Measurements from ENCODE around the gene PPP3R1. TPM values are rescaled to one million over a fixed set of nuclear protein-coding genes. Genes with fewer than 3 reads are reported as not detected.

The PPP3R1 gene
- total and polyA plus RNA-seq, 2 of the 8 experiments (the other 6 are each of a cell fraction or from before 2014, with no cell fraction given): 9.3 to 85.1 TPM

DNA sequence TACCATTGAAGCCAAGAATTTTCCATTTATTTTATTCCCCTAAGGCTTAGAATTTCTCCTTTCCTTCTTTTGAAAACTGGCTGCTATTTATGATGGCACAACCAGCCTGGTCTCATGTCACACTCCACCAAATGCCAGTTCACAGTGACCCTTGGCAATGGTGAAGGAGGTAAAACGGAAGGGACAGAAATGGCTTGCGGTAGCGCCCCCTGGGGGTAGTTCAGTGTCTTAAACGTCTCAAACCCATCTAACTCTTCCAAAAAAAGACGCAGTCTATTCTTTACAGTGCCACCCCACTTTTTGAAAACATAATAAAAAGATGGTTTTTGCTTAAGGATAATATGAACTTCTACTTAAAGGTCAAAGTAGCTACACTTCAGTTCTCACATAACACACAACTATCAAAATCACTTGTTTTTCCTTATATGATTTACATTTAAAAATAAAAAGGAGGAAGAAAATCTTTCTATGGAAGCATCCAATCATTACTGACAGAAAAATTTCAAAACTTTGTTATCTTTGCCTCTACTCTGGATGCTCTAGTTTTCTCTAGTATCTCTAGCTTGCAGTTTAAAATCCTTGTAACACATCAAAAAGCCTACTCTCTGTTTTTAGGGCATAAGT lies 66.7 kb downstream of the PPP3R1 start:
- Histone ChIP-seq H3K23ac (ENCODE audit: insufficient read length) (no peak overlapping the region), H4K5ac (ENCODE audit: insufficient read length, low read depth, low read length) (no peak overlapping the region), H2BK5ac (ENCODE audit: low read depth, low read length) (no peak overlapping the region), H3K4me1 (replicated peaks in 1 of 4; ENCODE audit: control insufficient read depth in 3 of 4, insufficient read depth in 4 of 4, low read length in 3 of 4) (no peaks in the 10 kb centered on the region), H2AK5ac (ENCODE audit: low read depth, low read length) (no peak overlapping the region), H2BK15ac (ENCODE audit: low read length) (no peak overlapping the region), H2BK12ac (ENCODE audit: low read depth, low read length) (no peak overlapping the region), H2AFZ (ENCODE audit: low read length) (no peak overlapping the region), H3K23me2 (ENCODE audit: low read depth, low read length) (no peaks in the 10 kb centered on the region), H3K18ac (ENCODE audit: extremely low read depth, low read length) (no peak overlapping the region), H2BK20ac (ENCODE audit: low read length) (no peak overlapping the region), H3K9me3 (ENCODE audit: insufficient read depth in 2 of 2, low read depth in 1 of 2, low read length in 1 of 2) (no peaks in the 10 kb centered on the region), H3K27me3 (replicated peaks in 1 of 4; ENCODE audit: control insufficient read depth in 3 of 4, extremely low read depth in 1 of 4, insufficient read depth in 3 of 4, low read length in 3 of 4) (no peaks in the 10 kb centered on the region), H3K14ac (ENCODE audit: insufficient read length) (no peak overlapping the region), H3K9ac (replicated peaks in 1 of 4; ENCODE audit: extremely low read depth in 1 of 4, low read depth in 3 of 4, low read length in 3 of 4) (no peak overlapping the region), H3K79me2 (ENCODE audit: control insufficient read depth in 1 of 2, insufficient read depth in 2 of 2, low read length in 2 of 2) (peaks cover 0 to 11% of the 10 kb centered on the region in 2 experiments; a peak in 2 of 4 replicates), H4K91ac (replicated peaks; ENCODE audit: insufficient read length, low read length) (no peak overlapping the region), H3K79me1 (ENCODE audit: low read depth, low read length) (no peaks in the 10 kb centered on the region), H4K20me1 (replicated peaks in 1 of 2; ENCODE audit: control insufficient read depth in 1 of 2, insufficient read depth in 2 of 2, low read length in 2 of 2) (peaks cover 1 to 4% of the 10 kb centered on the region in 2 experiments), H3K4ac (replicated peaks; ENCODE audit: insufficient read length, low read depth, low read length) (no peak overlapping the region), H3K4me3 (ENCODE audit: extremely low read depth in 1 of 4, insufficient read depth in 2 of 4, low read depth in 3 of 4, low read length in 4 of 4) (no peak overlapping the region), H3K4me2 (ENCODE audit: insufficient read depth in 1 of 2, low read depth in 2 of 2, low read length in 2 of 2) (no peak overlapping the region), H3K36me3 (ENCODE audit: control insufficient read depth in 2 of 4, insufficient read depth in 4 of 4, low read length in 3 of 4) (peaks cover 0 to 18% (median 2%) of the 10 kb centered on the region in 4 experiments; a peak in 5 of 8 replicates), H3K56ac (replicated peaks; ENCODE audit: insufficient read length, low read depth, low read length) (no peak overlapping the region), H2BK120ac (replicated peaks; ENCODE audit: low read depth, low read length) (no peak overlapping the region), H3K27ac (ENCODE audit: low read depth, low read length) (no peak overlapping the region), H4K8ac (ENCODE audit: extremely low read depth, insufficient read depth, low read length) (no peak overlapping the region)
- WGBS, 2 experiments (ENCODE audit: extremely low coverage in 1 of 2, insufficient coverage in 1 of 2, insufficient read length in 1 of 2, insufficient replicate concordance in 2 of 2, low coverage in 1 of 2, low lambda C conversion rate in 2 of 2, missing lambda C conversion rate in 1 of 2): 26% methylated on average over 5 of the region's 5 CpGs; no CpG with 5 or more reads in 1 of the 2 experiments
- POLR2A ChIA-PET (ENCODE audit: partially characterized antibody): interaction anchor here (1.3 to 1.7 kb wide), 2 partner anchors 8 to 28 kb away, joined by 5 to 6 read pairs; partner anchors contain the start of gene PNO1
- FAIRE-seq (peak; percentile 72), DNase-seq (ENCODE audit: low read depth in 1 of 2, low spot score in 2 of 2) (peak; percentile 47 to 80)
- CTCF ChIA-PET (ENCODE audit: partially characterized antibody): interaction anchor here (0.6 to 4.2 kb wide), 17 partner anchors 8 to 1389 kb away, joined by 3 to 19 read pairs (median 3); no protein-coding TSS in a partner anchor
- TF ChIP-seq, protein P1, sequence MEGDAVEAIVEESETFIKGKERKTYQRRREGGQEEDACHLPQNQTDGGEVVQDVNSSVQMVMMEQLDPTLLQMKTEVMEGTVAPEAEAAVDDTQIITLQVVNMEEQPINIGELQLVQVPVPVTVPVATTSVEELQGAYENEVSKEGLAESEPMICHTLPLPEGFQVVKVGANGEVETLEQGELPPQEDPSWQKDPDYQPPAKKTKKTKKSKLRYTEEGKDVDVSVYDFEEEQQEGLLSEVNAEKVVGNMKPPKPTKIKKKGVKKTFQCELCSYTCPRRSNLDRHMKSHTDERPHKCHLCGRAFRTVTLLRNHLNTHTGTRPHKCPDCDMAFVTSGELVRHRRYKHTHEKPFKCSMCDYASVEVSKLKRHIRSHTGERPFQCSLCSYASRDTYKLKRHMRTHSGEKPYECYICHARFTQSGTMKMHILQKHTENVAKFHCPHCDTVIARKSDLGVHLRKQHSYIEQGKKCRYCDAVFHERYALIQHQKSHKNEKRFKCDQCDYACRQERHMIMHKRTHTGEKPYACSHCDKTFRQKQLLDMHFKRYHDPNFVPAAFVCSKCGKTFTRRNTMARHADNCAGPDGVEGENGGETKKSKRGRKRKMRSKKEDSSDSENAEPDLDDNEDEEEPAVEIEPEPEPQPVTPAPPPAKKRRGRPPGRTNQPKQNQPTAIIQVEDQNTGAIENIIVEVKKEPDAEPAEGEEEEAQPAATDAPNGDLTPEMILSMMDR (IDR thresholded peaks at IDR 0.05; ENCODE audit: control extremely low read depth in 1 of 3, insufficient read depth in 1 of 3, low read depth in 1 of 3, low read length in 3 of 3): peak; percentile 72 to 79 (median 72)
- TF ChIP-seq RAD21 (IDR thresholded peaks at IDR 0.05 in 1 of 2, conservative IDR thresholded peaks at IDR 0.05 in 1 of 2; ENCODE audit: low read depth in 2 of 2, low read length in 2 of 2): peak; percentile 41 to 48; a peak in 3 of 4 replicates

Data from H1 (cell line).